GM12872 (cell line): ENCODE results near the gene IGLL5.

ENCODE experiments used
- TF ChIP-seq, protein P1 (sequence below): IDR thresholded peaks from 3 replicates; pipeline ENCODE4 v1.5.1; 2011; ENCODE audit warnings: low read depth, mild to moderate bottlenecking, low read length, moderate library complexity; ENCODE audit not compliant: insufficient read depth

IGLL5 gene

DNA sequence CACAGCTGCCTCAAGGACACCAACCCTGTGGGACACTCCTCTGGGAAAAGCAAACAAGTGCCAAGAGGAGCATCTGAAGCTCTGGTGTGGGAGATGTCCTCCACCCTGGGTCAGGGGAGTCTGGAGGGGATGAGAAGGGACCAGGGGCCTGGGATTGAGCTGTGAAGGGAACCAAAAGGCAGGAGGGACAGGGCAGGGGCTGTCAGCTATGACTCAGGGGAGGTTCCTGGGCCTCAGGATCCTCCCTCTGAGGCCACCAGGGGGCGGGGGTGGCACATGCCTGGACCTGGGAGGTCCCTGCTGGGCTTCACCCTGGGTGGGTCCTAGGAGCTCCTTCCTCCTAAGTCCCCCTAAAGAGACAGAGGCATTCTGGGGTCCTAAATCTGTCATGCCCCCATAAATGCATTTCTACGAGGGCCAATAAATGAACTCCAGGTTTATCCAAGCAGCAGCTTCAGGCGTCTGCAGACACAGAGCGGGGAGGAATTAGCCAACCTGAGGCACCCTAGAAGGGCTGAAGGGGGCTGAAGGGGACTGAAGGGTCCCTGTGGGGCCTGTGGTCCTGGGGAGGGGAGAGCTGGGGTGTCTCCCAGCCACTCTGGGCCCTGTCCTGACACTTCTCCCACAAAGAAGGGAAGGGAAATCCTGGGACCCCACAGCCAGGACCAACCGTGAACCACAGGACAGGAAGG, 31.9 kb upstream of the IGLL5 start:
- TF ChIP-seq, protein P1, sequence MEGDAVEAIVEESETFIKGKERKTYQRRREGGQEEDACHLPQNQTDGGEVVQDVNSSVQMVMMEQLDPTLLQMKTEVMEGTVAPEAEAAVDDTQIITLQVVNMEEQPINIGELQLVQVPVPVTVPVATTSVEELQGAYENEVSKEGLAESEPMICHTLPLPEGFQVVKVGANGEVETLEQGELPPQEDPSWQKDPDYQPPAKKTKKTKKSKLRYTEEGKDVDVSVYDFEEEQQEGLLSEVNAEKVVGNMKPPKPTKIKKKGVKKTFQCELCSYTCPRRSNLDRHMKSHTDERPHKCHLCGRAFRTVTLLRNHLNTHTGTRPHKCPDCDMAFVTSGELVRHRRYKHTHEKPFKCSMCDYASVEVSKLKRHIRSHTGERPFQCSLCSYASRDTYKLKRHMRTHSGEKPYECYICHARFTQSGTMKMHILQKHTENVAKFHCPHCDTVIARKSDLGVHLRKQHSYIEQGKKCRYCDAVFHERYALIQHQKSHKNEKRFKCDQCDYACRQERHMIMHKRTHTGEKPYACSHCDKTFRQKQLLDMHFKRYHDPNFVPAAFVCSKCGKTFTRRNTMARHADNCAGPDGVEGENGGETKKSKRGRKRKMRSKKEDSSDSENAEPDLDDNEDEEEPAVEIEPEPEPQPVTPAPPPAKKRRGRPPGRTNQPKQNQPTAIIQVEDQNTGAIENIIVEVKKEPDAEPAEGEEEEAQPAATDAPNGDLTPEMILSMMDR = peak; percentile 71

DNA sequence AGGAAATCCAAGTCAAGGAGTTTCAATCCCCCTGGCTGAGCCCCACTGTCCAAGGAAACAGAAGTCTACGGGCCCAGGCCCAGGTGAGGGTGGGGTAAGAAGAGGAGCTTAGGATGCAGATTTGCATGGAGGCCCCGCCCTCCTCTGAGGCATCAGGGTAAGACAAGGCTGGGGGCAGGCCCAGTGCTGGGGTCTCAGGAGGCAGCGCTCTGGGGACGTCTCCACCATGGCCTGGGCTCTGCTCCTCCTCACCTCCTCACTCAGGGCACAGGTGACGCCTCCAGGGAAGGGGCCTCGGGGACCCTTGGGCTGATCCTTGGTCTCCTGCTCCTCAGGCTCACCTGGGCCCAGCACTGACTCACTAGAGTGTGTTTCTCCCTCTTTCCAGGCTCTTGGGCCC, 31.3 kb upstream of the IGLL5 start:
- TF ChIP-seq, protein P1 = no peak

DNA sequence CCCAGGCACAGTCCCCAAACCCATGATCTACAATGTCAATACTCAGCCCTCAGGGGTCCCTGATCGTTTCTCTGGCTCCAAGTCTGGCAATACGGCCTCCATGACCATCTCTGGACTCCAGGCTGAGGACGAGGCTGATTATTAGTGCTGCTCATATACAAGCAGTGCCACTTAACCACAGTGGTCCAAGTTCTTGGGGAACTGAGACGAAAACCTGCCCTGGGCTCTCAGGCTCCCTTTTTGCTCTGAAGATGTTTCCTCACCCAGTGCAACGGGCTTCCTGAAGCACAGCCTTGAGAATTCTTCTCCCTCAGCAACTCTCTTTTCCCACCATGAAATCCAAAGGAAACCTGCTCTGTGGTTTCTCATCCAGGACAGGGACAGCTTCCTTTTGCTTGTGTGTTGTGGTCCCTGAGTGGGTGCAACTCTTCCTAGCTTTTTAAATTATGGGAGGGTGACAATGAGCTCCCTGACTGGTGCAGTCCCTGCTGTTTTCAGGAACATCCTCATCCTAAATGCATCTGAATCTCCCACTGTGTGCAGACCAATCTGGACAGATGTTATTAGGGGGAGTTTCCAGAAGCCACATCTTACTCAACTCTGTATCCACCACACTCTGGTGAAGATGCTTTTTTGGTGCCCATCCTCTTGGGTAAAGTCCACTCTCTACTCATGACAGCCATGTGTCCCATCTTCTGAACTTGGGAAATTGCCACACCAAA, 30.6 kb upstream of the IGLL5 start:
- TF ChIP-seq, protein P1 = no peak

DNA sequence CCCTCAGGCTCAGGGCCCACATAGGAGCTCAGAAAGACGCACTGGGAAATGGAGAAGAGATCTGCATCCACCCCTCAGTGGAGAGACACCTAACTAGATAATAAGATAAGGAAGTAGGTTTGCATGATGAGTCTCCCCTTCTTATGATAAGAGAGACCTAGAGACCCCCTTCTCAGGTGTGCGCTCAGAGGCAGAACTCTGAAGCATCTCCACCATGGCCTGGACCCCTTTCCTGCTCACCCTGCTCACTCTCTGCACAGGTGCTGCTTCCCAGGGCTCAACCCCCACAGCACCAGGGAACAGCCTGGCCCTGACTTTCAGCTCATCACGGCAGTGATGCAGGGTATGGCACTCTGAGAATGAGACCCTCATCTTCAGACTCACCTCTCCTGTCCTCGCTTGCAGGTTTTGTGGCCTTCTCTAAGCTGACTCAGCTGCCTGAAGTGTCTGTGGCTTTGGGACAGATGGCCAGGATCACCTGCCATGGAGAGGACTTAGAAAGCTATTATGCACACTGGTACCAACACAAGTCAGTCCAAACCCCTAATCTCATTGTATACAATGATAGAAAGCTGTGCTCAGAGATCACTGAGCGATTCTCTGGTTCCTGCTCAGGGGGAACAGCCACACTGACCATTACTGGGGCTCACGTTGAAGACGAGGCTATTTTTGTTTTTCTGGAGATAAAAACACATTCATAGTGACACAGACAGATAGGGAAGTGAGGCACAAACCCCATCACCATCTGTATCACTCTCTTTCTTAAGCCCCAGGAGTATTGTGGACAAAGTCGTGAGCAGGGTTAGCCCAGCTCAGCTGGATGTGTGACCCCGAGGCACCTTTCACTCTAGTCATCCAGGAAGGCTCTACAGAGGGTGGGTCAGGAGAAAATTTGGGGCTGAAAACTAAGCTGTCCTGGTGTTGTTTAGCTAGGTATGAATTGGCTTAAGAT, 29.7 kb upstream of the IGLL5 start:
- TF ChIP-seq, protein P1 = no peak

DNA sequence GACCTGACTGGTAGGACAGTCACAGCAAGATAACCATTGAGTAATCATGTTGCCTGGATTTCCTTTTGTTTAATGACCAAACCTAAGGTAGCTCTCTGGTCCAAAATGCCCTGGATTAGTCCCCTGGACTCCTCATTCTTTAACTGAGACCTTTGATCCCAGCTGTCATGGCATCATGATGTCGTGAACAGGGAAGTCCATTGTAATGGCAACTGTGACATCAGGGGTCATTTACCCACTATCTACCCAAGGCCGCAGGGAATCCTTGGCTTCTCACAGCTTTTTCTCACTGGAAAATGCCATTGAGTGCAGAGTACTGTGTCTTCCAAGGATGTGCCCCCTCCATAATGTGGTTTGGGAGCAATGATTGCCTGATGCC, 29.1 kb upstream of the IGLL5 start:
- TF ChIP-seq, protein P1 = no peak

DNA sequence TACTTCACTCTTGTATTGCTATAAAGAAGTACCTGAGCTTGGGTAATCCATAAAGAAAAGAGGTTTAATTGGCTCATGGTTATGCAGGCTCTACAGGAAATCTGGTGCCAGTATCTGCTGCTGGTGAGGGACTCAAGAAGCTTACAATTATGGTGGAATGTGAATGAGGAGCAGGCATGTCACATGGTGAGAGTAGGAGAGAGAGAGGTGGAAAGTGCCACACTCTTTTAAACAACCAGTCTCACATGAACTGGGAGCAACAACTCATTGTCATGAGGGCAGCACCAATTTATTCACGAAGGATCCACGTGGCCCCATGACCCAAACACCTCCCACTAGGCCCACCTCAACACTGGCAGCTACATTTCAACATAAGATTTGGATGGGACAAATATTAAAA, 24.6 kb upstream of the IGLL5 start:
- TF ChIP-seq, protein P1 = no peak

DNA sequence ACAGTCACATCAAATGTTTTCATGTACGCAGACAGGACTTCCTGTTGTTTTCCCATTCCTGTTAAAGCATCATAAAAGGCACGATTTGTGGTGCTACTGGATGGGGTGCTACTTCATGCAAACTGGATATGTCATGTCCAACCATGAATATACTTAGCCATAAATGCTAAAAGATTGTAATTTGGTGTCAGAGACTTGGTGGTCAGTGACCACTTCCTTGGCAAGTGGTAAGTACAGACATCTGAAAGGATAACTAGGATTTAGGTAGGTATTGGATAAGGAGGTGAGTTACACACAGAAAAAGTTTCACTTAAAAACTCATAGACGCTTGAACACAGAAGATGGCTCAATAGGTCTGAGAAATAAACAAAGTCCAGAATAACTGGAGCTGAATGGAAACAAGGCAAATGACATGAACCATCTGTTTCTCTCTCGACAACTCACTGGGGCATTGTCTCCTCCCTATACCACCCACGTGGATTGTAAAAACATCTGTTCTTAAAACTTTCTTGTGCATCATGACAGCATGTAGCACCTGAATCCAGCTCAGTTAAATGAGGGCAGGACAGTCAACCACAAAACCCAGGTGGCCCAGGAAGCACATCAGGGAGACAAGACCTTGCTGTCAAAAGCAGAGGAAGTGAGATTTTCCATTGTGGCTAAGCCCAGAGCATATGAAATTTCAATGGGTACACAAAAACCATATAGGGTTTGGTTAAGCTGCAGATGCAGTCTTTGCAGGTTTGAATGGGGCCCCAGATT, 22.1 kb upstream of the IGLL5 start:
- TF ChIP-seq, protein P1 = no peak
